GM12878 (cell line): ENCODE measurements around the gene MGRN1. TPM values are rescaled to one million over a fixed set of nuclear protein-coding genes. Genes with fewer than 3 reads are reported as not detected.

ENCODE experiments used
- ATAC-seq: fragments of 200-7000 bp; cut with Tn5 transposase; 3 replicates; pipeline ENCODE4 v1.9.1; 2020; ENCODE audit warnings: mild to moderate bottlenecking, moderate library complexity
- BruUV-seq: library from RNA; stranded (reverse); fragments of 400-500 nt; replicated peaks from 2 replicates; lab custom pipeline; 2021; lab: Mats Ljungman, UMichigan
- CTCF ChIA-PET: fragments of 300-600 bp; sonication (Branson Sonifier 250); formaldehyde crosslinking; extraction: SDS; loops from one replicate; lab custom pipeline; 2021; ENCODE audit warnings: inconsistent platforms; lab: Yijun Ruan, JAX
- POLR2A ChIA-PET: fragments of 350-600 bp; formaldehyde crosslinking; extraction: SDS; loops from one replicate; lab custom pipeline; 2021; ENCODE audit warnings: inconsistent platforms; lab: Charles Lee
- RAD21 ChIA-PET: fragments of 300-600 bp; sonication (Branson Sonifier 250); formaldehyde crosslinking; loops from one replicate; lab custom pipeline; 2023; ENCODE audit warnings: antibody characterized with exemption; ENCODE audit not compliant: unreplicated experiment; lab: Charles Lee
- SMC1A ChIA-PET: fragments of 300-600 bp; sonication (Branson Sonifier 250); formaldehyde crosslinking; loops from one replicate; lab custom pipeline; 2023; ENCODE audit not compliant: unreplicated experiment, uncharacterized antibody; lab: Charles Lee
- DNase-seq: peaks from one replicate; pipeline ENCODE4 v3.0.0-alpha.2; 2011; ENCODE audit warnings: low read depth, low spot score
- FAIRE-seq: peaks from 3 replicates; lab custom pipeline; 2011; peaks lifted over from hg19 to GRCh38; lab: Jason Lieb, UNC
- H2AFZ ChIP-seq: 2 replicates; pipeline ENCODE4 v1.6.0; 2011; ENCODE audit warnings: low read depth, low read length, control low read depth; ENCODE audit not compliant: control insufficient read depth
- H3K27ac ChIP-seq: 2 replicates; pipeline ENCODE4 v1.5.1; 2011; ENCODE audit warnings: control low read depth; ENCODE audit not compliant: control insufficient read depth, insufficient read depth
- H3K27me3 ChIP-seq, 2 experiments: replicated peaks in 1 of 2; 2 replicates each; pipeline versions ENCODE4 v1.6.0 to v1.6.1; 2011; ENCODE audit warnings: low read length in 1 of 2; ENCODE audit not compliant: control insufficient read depth in 2 of 2, insufficient read depth in 2 of 2
- H3K36me3 ChIP-seq, 2 experiments: 2 replicates each; pipeline ENCODE4 v1.5.1; 2011; ENCODE audit warnings: low read length in 1 of 2; ENCODE audit not compliant: control insufficient read depth in 2 of 2, insufficient read depth in 2 of 2
- H3K4me1 ChIP-seq: 2 replicates; pipeline ENCODE4 v1.6.1; 2011; ENCODE audit warnings: mild to moderate bottlenecking, low read length, moderate library complexity, mixed read lengths; ENCODE audit not compliant: control insufficient read depth, insufficient read depth
- H3K4me2 ChIP-seq: 2 replicates; pipeline ENCODE4 v1.6.0; 2011; ENCODE audit warnings: control low read depth; ENCODE audit not compliant: control insufficient read depth, insufficient read depth
- H3K4me3 ChIP-seq: fragments of 200-600 bp; sonication (generic); 2 replicates; pipeline ENCODE4 v1.5.1; 2016
- H3K79me2 ChIP-seq: 2 replicates; pipeline ENCODE4 v1.6.0; 2011; ENCODE audit warnings: low read length; ENCODE audit not compliant: control insufficient read depth, insufficient read depth
- H3K9ac ChIP-seq: 2 replicates; pipeline ENCODE4 v1.8.0; 2011; ENCODE audit warnings: low read length, control low read depth, mixed read lengths; ENCODE audit not compliant: control insufficient read depth, insufficient read depth
- H3K9me3 ChIP-seq: replicated peaks from 3 replicates; pipeline ENCODE4 v1.5.1; 2011; ENCODE audit warnings: mild to moderate bottlenecking, low read length; ENCODE audit not compliant: control insufficient read depth, insufficient read depth
- H4K20me1 ChIP-seq: 2 replicates; pipeline ENCODE4 v1.6.0; 2011; ENCODE audit not compliant: control insufficient read depth, insufficient read depth
- ATF3 ChIP-seq: IDR thresholded peaks from 2 replicates; pipeline ENCODE4 v1.6.1; 2011; ENCODE audit warnings: low read depth, mild to moderate bottlenecking, low read length, moderate library complexity, borderline replicate concordance; ENCODE audit errors: extremely low read depth
- CHD1 ChIP-seq: IDR thresholded peaks from 2 replicates; pipeline ENCODE4 v1.6.1; 2012; ENCODE audit warnings: low read depth, low read length, improper control_type of control experiment
- CREM ChIP-seq: IDR thresholded peaks from 2 replicates; pipeline ENCODE4 v1.6.1; 2014; ENCODE audit warnings: antibody characterized with exemption, low read depth
- EED ChIP-seq: sonication (generic); IDR thresholded peaks from 2 replicates; pipeline ENCODE4 v1.6.1; 2016; ENCODE audit warnings: antibody characterized with exemption, low read depth
- HDAC6 ChIP-seq: fragments of 200-600 bp; sonication (generic); IDR thresholded peaks from one replicate; pipeline ENCODE4 v1.8.0; 2017; ENCODE audit warnings: antibody characterized with exemption; ENCODE audit not compliant: unreplicated experiment
- IRF5 ChIP-seq: fragments of 450-650 bp; IDR thresholded peaks from 2 replicates; pipeline ENCODE4 v1.6.1; 2017; ENCODE audit warnings: borderline replicate concordance
- MTA3 ChIP-seq: IDR thresholded peaks from 2 replicates; pipeline ENCODE4 v1.6.1; 2012; ENCODE audit warnings: low read length, inconsistent platforms, borderline replicate concordance
- RB1 ChIP-seq: fragments of 450-650 bp; formaldehyde crosslinking; IDR thresholded peaks from 2 replicates; pipeline ENCODE4 v1.6.1; 2017; ENCODE audit warnings: mild to moderate bottlenecking, borderline replicate concordance
- SMARCA5 ChIP-seq: fragments of 450-650 bp; IDR thresholded peaks from 2 replicates; pipeline ENCODE4 v1.6.1; 2017; ENCODE audit warnings: mild to moderate bottlenecking
- SMC3 ChIP-seq: IDR thresholded peaks from 2 replicates; pipeline ENCODE4 v1.6.1; 2011; ENCODE audit warnings: low read length, improper control_type of control experiment, borderline replicate concordance
- SP1 ChIP-seq: IDR thresholded peaks from one replicate; pipeline ENCODE4 v1.6.1; 2011; ENCODE audit warnings: low read depth, low read length
- SUPT20H ChIP-seq: IDR thresholded peaks from 2 replicates; pipeline ENCODE4 v1.6.1; 2011; ENCODE audit warnings: low read depth, mild to moderate bottlenecking, low read length, moderate library complexity, borderline replicate concordance; ENCODE audit not compliant: control insufficient read depth
- SUZ12 ChIP-seq: fragments of 200-600 bp; sonication (generic); IDR thresholded peaks from one replicate; pipeline ENCODE4 v1.6.1; 2018; ENCODE audit warnings: antibody characterized with exemption, mild to moderate bottlenecking; ENCODE audit not compliant: unreplicated experiment
- TCF7 ChIP-seq: IDR thresholded peaks from 2 replicates; pipeline ENCODE4 v1.6.1; 2014; ENCODE audit warnings: antibody characterized with exemption, borderline replicate concordance
- USF1 ChIP-seq: IDR thresholded peaks from 2 replicates; pipeline ENCODE4 v1.6.1; 2011; ENCODE audit warnings: borderline replicate concordance, low read depth, mild to moderate bottlenecking, moderate library complexity, mixed read lengths, low read length; ENCODE audit not compliant: insufficient read depth; ENCODE audit errors: extremely low read length
- ZBED1 ChIP-seq: IDR thresholded peaks from 2 replicates; pipeline ENCODE4 v1.6.1; 2016; ENCODE audit warnings: borderline replicate concordance
- WGBS: methylation state at CpG from one replicate; pipeline ENCODE4 v1.1.6; 2016; ENCODE audit warnings: low lambda C conversion rate; ENCODE audit not compliant: insufficient replicate concordance, insufficient coverage; ENCODE audit errors: missing lambda C conversion rate; 5-methylcytosine and 5-hydroxymethylcytosine counted together
- in situ Hi-C: fragments of 300-500 bp; cut with MboI; formaldehyde crosslinking; loops from 9 replicates; pipeline ENCODE4 v1.14.3; 2018; ENCODE audit warnings: mixed read lengths
- intact Hi-C: fragments of 100-400 bp; cut with micrococcal nuclease; formaldehyde crosslinking; loops from one replicate; pipeline ENCODE4 v1.14.2; 2022; ENCODE audit not compliant: unreplicated experiment
- polyA plus RNA-seq, 11 experiments: library from polyadenylated mRNA; depleted of rRNA in 4 of 11; unstranded in 6 of 11; stranded (reverse) in 5 of 11; fragments of >200 nt; fragmentation: Nextera tagmentation in 4 of 11; fragmentation: Illumina TruSeq in 1 of 11; extraction: Ambion mirVana in 4 of 11; extraction: Trizol in 1 of 11; gene quantifications; 1 replicate in 1 of 11; 2 replicates in 10 of 11; pipeline versions ENCODE4 v1.2.1 to v1.2.3, GENCODE V29; 2011 to 2016; ENCODE audit warnings: inconsistent platforms in 2 of 11, missing spikeins in 2 of 11, low read depth in 1 of 11
- total RNA-seq, 4 experiments: library from RNA; depleted of rRNA in 3 of 4; stranded (reverse); fragments of >200 nt in 3 of 4; fragmentation: Illumina TruSeq in 1 of 4; extraction: Trizol in 1 of 4; gene quantifications; 2 replicates each; pipeline versions ENCODE4 v1.2.1 to v1.2.3, GENCODE V29; 2013 to 2021
- TF ChIP-seq, protein P1 (sequence below): fragments of 450-650 bp; IDR thresholded peaks from 2 replicates; pipeline ENCODE4 v1.6.1; 2014; ENCODE audit warnings: mild to moderate bottlenecking
- TF ChIP-seq, protein P2 (sequence below): IDR thresholded peaks from 2 replicates; pipeline ENCODE4 v1.6.1; 2011; ENCODE audit warnings: mild to moderate bottlenecking, low read depth, low read length, moderate library complexity; ENCODE audit not compliant: insufficient replicate concordance

MGRN1 gene
- total and polyA plus RNA-seq, 10 of the 15 experiments (the other 5 are each of a cell fraction or from before 2014, with no cell fraction given) = 0.35 to 86.7 (median 14.6) TPM

GRCh38 chr16:4647644-4647980 lies 23.0 kb downstream of the MGRN1 start (continued):
- TF ChIP-seq IRF5 (no peak), USF1 (no peak), SUZ12 (no peak), EED (no peak), SMARCA5 (no peak)
- TF ChIP-seq, protein P1, sequence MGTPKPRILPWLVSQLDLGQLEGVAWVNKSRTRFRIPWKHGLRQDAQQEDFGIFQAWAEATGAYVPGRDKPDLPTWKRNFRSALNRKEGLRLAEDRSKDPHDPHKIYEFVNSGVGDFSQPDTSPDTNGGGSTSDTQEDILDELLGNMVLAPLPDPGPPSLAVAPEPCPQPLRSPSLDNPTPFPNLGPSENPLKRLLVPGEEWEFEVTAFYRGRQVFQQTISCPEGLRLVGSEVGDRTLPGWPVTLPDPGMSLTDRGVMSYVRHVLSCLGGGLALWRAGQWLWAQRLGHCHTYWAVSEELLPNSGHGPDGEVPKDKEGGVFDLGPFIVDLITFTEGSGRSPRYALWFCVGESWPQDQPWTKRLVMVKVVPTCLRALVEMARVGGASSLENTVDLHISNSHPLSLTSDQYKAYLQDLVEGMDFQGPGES = no peak

DNA sequence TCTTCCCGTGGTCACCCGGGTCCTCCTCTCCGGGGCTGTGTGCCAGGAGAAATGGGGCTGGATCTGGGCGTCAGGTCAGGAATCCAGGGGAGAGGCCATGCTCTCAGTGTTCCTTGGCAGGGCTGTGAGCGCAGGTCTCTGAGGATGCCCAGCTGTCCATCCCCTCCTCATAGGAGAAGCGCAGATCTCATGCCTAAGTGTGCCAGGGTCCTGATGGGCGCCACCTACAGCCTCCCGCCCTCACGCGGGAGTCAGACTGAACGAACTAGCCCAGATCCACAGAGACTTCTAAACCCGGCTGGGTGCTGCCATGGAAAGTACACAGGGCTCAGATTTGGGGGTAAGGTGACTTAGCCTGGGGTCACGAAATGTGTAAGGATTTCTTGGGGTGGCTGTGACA lies 24.3 kb downstream of the MGRN1 start:
- DNase-seq = no peak
- no peak overlapping the region for H3K9ac ChIP-seq
- intact Hi-C loops (no loop called here), in situ Hi-C loops (no loop called here)
- no peaks in the 10 kb centered on the region for H3K27me3 ChIP-seq
- SMC1A ChIA-PET = no interaction called here
- H3K4me3 ChIP-seq = no peak overlapping the region
- POLR2A ChIA-PET = no interaction called here
- FAIRE-seq = no peak
- no peak for ATAC-seq
- TF ChIP-seq CREM = no peak
- TF ChIP-seq SMC3 = no peak
- no peak for TF ChIP-seq SUPT20H
- no peak for TF ChIP-seq ATF3
- no peak for TF ChIP-seq CHD1
- TF ChIP-seq ZBED1 = no peak
- no peak for TF ChIP-seq TCF7
- TF ChIP-seq RB1 = no peak
- TF ChIP-seq SP1 = no peak
- no peak for TF ChIP-seq MTA3
- TF ChIP-seq, protein P2, sequence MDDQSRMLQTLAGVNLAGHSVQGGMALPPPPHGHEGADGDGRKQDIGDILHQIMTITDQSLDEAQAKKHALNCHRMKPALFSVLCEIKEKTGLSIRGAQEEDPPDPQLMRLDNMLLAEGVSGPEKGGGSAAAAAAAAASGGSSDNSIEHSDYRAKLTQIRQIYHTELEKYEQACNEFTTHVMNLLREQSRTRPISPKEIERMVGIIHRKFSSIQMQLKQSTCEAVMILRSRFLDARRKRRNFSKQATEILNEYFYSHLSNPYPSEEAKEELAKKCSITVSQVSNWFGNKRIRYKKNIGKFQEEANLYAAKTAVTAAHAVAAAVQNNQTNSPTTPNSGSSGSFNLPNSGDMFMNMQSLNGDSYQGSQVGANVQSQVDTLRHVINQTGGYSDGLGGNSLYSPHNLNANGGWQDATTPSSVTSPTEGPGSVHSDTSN = no peak
- no peak for TF ChIP-seq HDAC6
- TF ChIP-seq, all 136 proteins: peak for 0
- Histone ChIP-seq H2AFZ (no peak overlapping the region), H3K9me3 (no peaks in the 10 kb centered on the region), H3K4me2 (no peak overlapping the region), H3K36me3 (peaks cover 7 to 28% of the 10 kb centered on the region in 2 experiments; a peak in 3 of 4 replicates), H3K27ac (no peak overlapping the region), H3K79me2 (peaks cover under 1% of the 10 kb centered on the region), H3K4me1 (no peaks in the 10 kb centered on the region), H4K20me1 (no peaks in the 10 kb centered on the region)
- RAD21 ChIA-PET = no interaction called here
- CTCF ChIA-PET = interaction anchor here (0.5 to 1.8 kb wide), 2 partner anchors 25 to 361 kb away, joined by 3 to 5 read pairs; no protein-coding TSS in a partner anchor
- WGBS = 95% methylated on average over 13 of the region's 13 CpGs
- no TSS peak for BruUV-seq
